WI38 (cell line): ENCODE measurements around the gene ZNF555.
A peak's percentile ranks its signal among the peaks of the same experiment; 100 is the strongest.

Experiments
- H3K4me3 ChIP-seq: 2 replicates; pipeline ENCODE4 v1.5.1; 2011; ENCODE audit warnings: low read depth, mild to moderate bottlenecking, control low read depth, low read length
- CTCF ChIP-seq: IDR thresholded peaks from 2 replicates; pipeline ENCODE4 v1.5.1; 2012; ENCODE audit warnings: low read depth, mild to moderate bottlenecking, control low read depth, low read length

The ZNF555 gene

GRCh38 chr19:2841855-2842574, 740 bp downstream of the ZNF555 start:
- H3K4me3 ChIP-seq = peak overlapping the region; percentile 81
- TF ChIP-seq CTCF = no peak

- no peak for TF ChIP-seq CTCF
- no peak overlapping the region for H3K4me3 ChIP-seq
Observed at GRCh38 chr19:2845107-2845506, 3.8 kb downstream of the ZNF555 start.

- no peak for TF ChIP-seq CTCF
- no peak overlapping the region for H3K4me3 ChIP-seq
Observed at GRCh38 chr19:2846180-2846894, 5.1 kb downstream of the ZNF555 start.

GRCh38 chr19:2847507-2847906, 6.2 kb downstream of the ZNF555 start:
- no peak overlapping the region for H3K4me3 ChIP-seq
- TF ChIP-seq CTCF = no peak

- H3K4me3 ChIP-seq = no peak overlapping the region
- TF ChIP-seq CTCF = no peak
Observed at GRCh38 chr19:2848616-2849015, 7.3 kb downstream of the ZNF555 start.

GRCh38 chr19:2850256-2850925, 9.1 kb downstream of the ZNF555 start:
- H3K4me3 ChIP-seq = no peak overlapping the region
- no peak for TF ChIP-seq CTCF

- no peak overlapping the region for H3K4me3 ChIP-seq
- TF ChIP-seq CTCF = no peak
Observed at GRCh38 chr19:2852598-2852997, 11.3 kb downstream of the ZNF555 start.
